ENCODE data around the gene GRIK4. TPM values are rescaled to one million over a fixed set of nuclear protein-coding genes. Genes with fewer than 3 reads are reported as not detected.

Gene GRIK4
- total and polyA plus RNA-seq, 2 donors (not counting 1 experiment from before 2014, with no cell fraction given) = 0.12 to 0.27 TPM

GRCh38 chr11:120994091-120994859, 482.7 kb downstream of the GRIK4 start:
- H3K4me3 Mint-ChIP-seq = no peak overlapping the region
- Histone ChIP-seq H3K36me3 (replicated peaks in 1 of 2; ENCODE audit: control extremely low read depth in 1 of 2, control insufficient read depth in 1 of 2, extremely low read depth in 1 of 2, insufficient read depth in 2 of 2, low read length in 1 of 2) (no peaks in the 10 kb centered on the region), H3K79me2 (ENCODE audit: control insufficient read depth, insufficient read depth, low read length) (no peaks in the 10 kb centered on the region), H3K4me2 (replicated peaks; ENCODE audit: low read depth, low read length, poor library complexity, severe bottlenecking) (no peak overlapping the region), H2AFZ (ENCODE audit: insufficient read depth, low read depth, low read length, poor library complexity, severe bottlenecking) (no peak overlapping the region), H3K27me3 (replicated peaks in 1 of 4; ENCODE audit: control extremely low read depth in 1 of 4, control insufficient read depth in 3 of 4, insufficient read depth in 4 of 4, low read length in 3 of 4) (peaks cover 0 to 6% (median 2%) of the 10 kb centered on the region in 4 experiments), H3K27ac (ENCODE audit: low read length in 2 of 2) (no peak overlapping the region), H3K4me3 (ENCODE audit: control extremely low read depth in 1 of 5, extremely low read depth in 1 of 5, insufficient read depth in 1 of 5, low read depth in 2 of 5, low read length in 4 of 5) (no peak overlapping the region), H3K9me3 (ENCODE audit: control extremely low read depth in 1 of 3, control insufficient read depth in 2 of 3, insufficient read depth in 1 of 3, low read length in 2 of 3) (no peaks in the 10 kb centered on the region), H4K20me1 (ENCODE audit: control insufficient read depth, insufficient read depth, low read length, poor library complexity, severe bottlenecking) (no peaks in the 10 kb centered on the region), H3K9ac (ENCODE audit: low read length) (no peak overlapping the region), H3K4me1 (ENCODE audit: control insufficient read depth in 2 of 2, insufficient read depth in 2 of 2, low read length in 2 of 2) (no peaks in the 10 kb centered on the region)
- TF ChIP-seq CTCF (IDR thresholded peaks at IDR 0.05) = no peak
- TF ChIP-seq EZH2 (IDR thresholded peaks at IDR 0.05; ENCODE audit: borderline replicate concordance, insufficient read depth, low read depth, low read length, poor library complexity, severe bottlenecking) = no peak
- WGBS (ENCODE audit: insufficient coverage) = no CpG with 5 or more reads among the region's 1 CpG
- no peak overlapping the region for H3K27ac Mint-ChIP-seq
- H3K27me3 Mint-ChIP-seq = peaks cover 17% of the 10 kb centered on the region
- ChIA-PET CTCF (no interaction called here), POLR2A (interaction anchor here (0.6 kb wide), 1 partner anchor 473 kb away, joined by 6 read pairs; no protein-coding TSS in a partner anchor)
- no peaks in the 10 kb centered on the region for H3K9me3 Mint-ChIP-seq (ENCODE audit: insufficient read depth)
- no peak for ATAC-seq (ENCODE audit: low read depth)
- intact Hi-C loops (cut with micrococcal nuclease) = no loop called here
- no peak for DNase-seq
- no peaks in the 10 kb centered on the region for H3K4me1 Mint-ChIP-seq

- Histone ChIP-seq H2AFZ (ENCODE audit: insufficient read depth, low read depth, low read length, poor library complexity, severe bottlenecking) (no peak overlapping the region), H3K79me2 (ENCODE audit: control insufficient read depth, insufficient read depth, low read length) (no peaks in the 10 kb centered on the region), H3K36me3 (replicated peaks in 1 of 2; ENCODE audit: control extremely low read depth in 1 of 2, control insufficient read depth in 1 of 2, extremely low read depth in 1 of 2, insufficient read depth in 2 of 2, low read length in 1 of 2) (no peaks in the 10 kb centered on the region), H3K4me1 (ENCODE audit: control insufficient read depth in 2 of 2, insufficient read depth in 2 of 2, low read length in 2 of 2) (no peaks in the 10 kb centered on the region), H3K9me3 (ENCODE audit: control extremely low read depth in 1 of 3, control insufficient read depth in 2 of 3, insufficient read depth in 1 of 3, low read length in 2 of 3) (no peaks in the 10 kb centered on the region), H3K4me2 (replicated peaks; ENCODE audit: low read depth, low read length, poor library complexity, severe bottlenecking) (no peak overlapping the region), H4K20me1 (ENCODE audit: control insufficient read depth, insufficient read depth, low read length, poor library complexity, severe bottlenecking) (no peaks in the 10 kb centered on the region), H3K9ac (ENCODE audit: low read length) (no peak overlapping the region), H3K4me3 (ENCODE audit: control extremely low read depth in 1 of 5, extremely low read depth in 1 of 5, insufficient read depth in 1 of 5, low read depth in 2 of 5, low read length in 4 of 5) (no peak overlapping the region), H3K27me3 (replicated peaks in 1 of 4; ENCODE audit: control extremely low read depth in 1 of 4, control insufficient read depth in 3 of 4, insufficient read depth in 4 of 4, low read length in 3 of 4) (peaks cover 0 to 10% (median 1%) of the 10 kb centered on the region in 4 experiments), H3K27ac (ENCODE audit: low read length in 2 of 2) (no peak overlapping the region)
- ChIA-PET CTCF (interaction anchor here (1.1 kb wide), 1 partner anchor 10 kb away, joined by 3 read pairs; no protein-coding TSS in a partner anchor), POLR2A (no interaction called here)
- H3K27me3 Mint-ChIP-seq = peaks cover 22% of the 10 kb centered on the region
- intact Hi-C loops (cut with micrococcal nuclease) = no loop called here
- H3K9me3 Mint-ChIP-seq (ENCODE audit: insufficient read depth) = no peaks in the 10 kb centered on the region
- no peak overlapping the region for H3K4me3 Mint-ChIP-seq
- H3K4me1 Mint-ChIP-seq = no peaks in the 10 kb centered on the region
- H3K27ac Mint-ChIP-seq = no peak overlapping the region
- no peak for ATAC-seq (ENCODE audit: low read depth)
- no peak for DNase-seq
- WGBS (ENCODE audit: insufficient coverage) = no CpG with 5 or more reads among the region's 2 CpGs
- TF ChIP-seq EZH2 (IDR thresholded peaks at IDR 0.05; ENCODE audit: borderline replicate concordance, insufficient read depth, low read depth, low read length, poor library complexity, severe bottlenecking) (no peak), CTCF (IDR thresholded peaks at IDR 0.05) (no peak)
Observed at GRCh38 chr11:120995184-120995583, 483.6 kb downstream of the GRIK4 start.
